Esophagus muscularis mucosa (tissue), 3 donors: ENCODE measurements around the gene SPN.
"Not testable (repeated sequence)": the region's sequence is repeated elsewhere in the genome, so short reads cannot be mapped to it uniquely, and the experiment has no call there.

Source experiments
- CTCF ChIP-seq, 3 experiments: fragments of 200-600 bp in 2 of 3; fragments of 450-650 bp in 1 of 3; sonication (generic) in 2 of 3; IDR thresholded peaks; one replicate each; pipeline ENCODE4 v1.5.1; 2017 to 2019; ENCODE audit warnings: antibody characterized with exemption in 3 of 3, mild to moderate bottlenecking in 2 of 3, moderate library complexity in 1 of 3
- POLR2A ChIP-seq: fragments of 450-650 bp; IDR thresholded peaks from one replicate; pipeline ENCODE4 v1.6.1; 2017; ENCODE audit warnings: antibody characterized with exemption, moderate library complexity, mild to moderate bottlenecking, low read depth

- not testable (repeated sequence) for TF ChIP-seq POLR2A; CTCF (IDR thresholded peaks at IDR 0.05)
Observed at GRCh38 chr16:29689490-29690351, 26.7 kb downstream of the SPN start.
